ENCODE measurements around the gene FOXC1. TPM values are rescaled to one million over a fixed set of nuclear protein-coding genes. Genes with fewer than 3 reads are reported as not detected.

Gene FOXC1
- total RNA-seq, 1 experiment from 2014 or later = 40.7 TPM

DNA sequence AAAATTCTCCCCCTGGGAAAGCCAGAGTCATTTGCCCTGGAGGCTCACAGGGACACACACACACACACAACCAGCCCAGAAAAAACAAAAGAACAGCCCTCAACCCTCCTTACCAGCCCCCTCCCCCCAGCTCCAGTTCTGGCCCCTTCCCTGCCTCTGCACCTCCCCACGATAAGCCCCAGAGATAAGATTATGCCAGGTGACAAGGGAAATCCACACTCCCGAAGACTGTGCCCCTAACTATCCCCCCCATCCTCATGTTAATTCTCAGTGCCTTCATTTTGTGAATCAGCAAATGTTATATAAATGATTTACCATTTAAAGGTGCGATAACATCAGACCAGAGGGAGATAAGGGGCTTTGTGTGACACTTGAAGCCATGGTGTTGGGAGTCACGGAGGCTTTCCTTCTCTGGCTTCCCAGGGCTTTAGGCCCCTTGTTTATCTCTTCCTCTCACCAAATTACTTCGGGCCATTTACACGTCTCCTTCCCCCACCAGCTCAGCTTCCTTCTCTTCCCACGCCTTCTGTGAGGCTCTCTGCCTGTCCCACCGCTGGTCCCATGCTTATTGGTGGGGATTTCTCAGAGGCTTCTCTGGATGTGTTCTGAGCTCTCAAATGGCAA lies 12.5 kb upstream of the FOXC1 start:
- CTCF ChIA-PET = interaction anchor here (0.6 to 2.1 kb wide), 6 partner anchors 757 to 1153 kb away, joined by 3 to 16 read pairs (median 6); partner anchors contain the start of gene MYLK4
- Histone ChIP-seq H3K79me2 (ENCODE audit: insufficient read depth, low read length) (no peaks in the 10 kb centered on the region), H3K9me3 (ENCODE audit: control insufficient read depth in 1 of 2, insufficient read depth in 1 of 2, low read depth in 1 of 2, low read length in 2 of 2) (no peaks in the 10 kb centered on the region), H2AFZ (ENCODE audit: low read depth, low read length, poor library complexity, severe bottlenecking) (no peak overlapping the region), H3K4me2 (ENCODE audit: low read length) (no peak overlapping the region), H3K4me3 (replicated peaks in 1 of 2; ENCODE audit: low read depth in 1 of 2, low read length in 2 of 2) (no peak overlapping the region), H4K20me1 (ENCODE audit: insufficient read depth) (no peaks in the 10 kb centered on the region), H3K27me3 (ENCODE audit: insufficient read depth, low read length) (no peaks in the 10 kb centered on the region), H3K9me2 (ENCODE audit: insufficient read depth) (no peaks in the 10 kb centered on the region), H3K27ac (ENCODE audit: low read depth, low read length) (no peak overlapping the region), H3K9ac (ENCODE audit: low read length) (no peak overlapping the region), H3K36me3 (ENCODE audit: control insufficient read depth in 1 of 2, insufficient read depth in 2 of 2, low read length in 2 of 2) (no peaks in the 10 kb centered on the region), H3K4me1 (ENCODE audit: control insufficient read depth in 1 of 2, insufficient read depth in 2 of 2, low read length in 2 of 2) (peaks cover 2 to 7% of the 10 kb centered on the region in 2 experiments; a peak in 2 of 4 replicates)
- POLR2A ChIA-PET = no interaction called here
- ATAC-seq = no peak
- intact Hi-C loops (cut with micrococcal nuclease) = loop anchor here (2.0 to 10.0 kb wide), 5 partner anchors 600 to 1458 kb away; no protein-coding TSS in a partner anchor
- RAD21 ChIA-PET (ENCODE audit: low non-redundant PET in 1 of 2, low total read pairs in 2 of 2, uncharacterized antibody in 2 of 2, unreplicated experiment in 2 of 2) = no interaction called here
- BruUV-seq (replicated peaks) = no TSS peak
- DNase-seq (ENCODE audit: low read depth, low spot score) = no peak
- TF ChIP-seq EGR1 (IDR thresholded peaks at IDR 0.05; ENCODE audit: low read depth) (no peak), POLR2AphosphoS5 (IDR thresholded peaks at IDR 0.05; ENCODE audit: low read depth, low read length) (no peak), FOSL1 (IDR thresholded peaks at IDR 0.05; ENCODE audit: low read depth) (no peak), YY1 (IDR thresholded peaks at IDR 0.05; ENCODE audit: extremely low read depth, insufficient replicate concordance, low read depth, low read length) (no peak), ZNF274 (IDR thresholded peaks at IDR 0.05; ENCODE audit: low read depth, low read length) (no peak), SIN3A (IDR thresholded peaks at IDR 0.05; ENCODE audit: low read depth) (no peak)

DNA sequence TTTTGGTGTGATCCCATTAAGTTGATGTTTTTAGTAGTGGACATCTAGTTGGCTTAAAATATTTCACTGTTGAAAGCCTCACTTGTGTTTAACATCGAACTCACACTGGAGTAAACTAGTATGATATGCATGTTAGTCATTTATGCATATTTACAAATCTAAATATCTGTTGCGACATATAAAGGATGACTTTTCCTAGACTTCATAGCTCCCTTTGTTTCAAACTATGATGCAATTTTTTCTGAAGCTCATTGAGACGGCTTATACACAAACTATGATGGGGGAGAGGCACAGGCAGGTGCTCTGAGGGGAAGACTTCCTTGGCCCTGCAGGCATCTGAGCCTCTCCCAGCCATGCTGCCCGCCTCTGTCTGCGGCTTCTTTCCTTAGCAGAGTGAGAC lies 11.8 kb upstream of the FOXC1 start:
- peaks cover 2 to 7% of the 10 kb centered on the region in 2 experiments; a peak in 2 of 4 replicates for H3K4me1 ChIP-seq (ENCODE audit: control insufficient read depth in 1 of 2, insufficient read depth in 2 of 2, low read length in 2 of 2)
- no peak overlapping the region for H3K4me2 ChIP-seq (ENCODE audit: low read length)
- TF ChIP-seq ZFX (IDR thresholded peaks at IDR 0.05) (no peak), SRF (IDR thresholded peaks at IDR 0.05; ENCODE audit: low read depth) (no peak), RAD21 (IDR thresholded peaks at IDR 0.05; ENCODE audit: low read depth) (no peak), CBX3 (IDR thresholded peaks at IDR 0.05; ENCODE audit: low read depth) (no peak), POLR2A (IDR thresholded peaks at IDR 0.05; ENCODE audit: borderline replicate concordance, extremely low read depth, insufficient read depth, insufficient read length) (no peak), EGR1 (IDR thresholded peaks at IDR 0.05; ENCODE audit: low read depth) (no peak), SP1 (IDR thresholded peaks at IDR 0.05; ENCODE audit: low read depth) (no peak), YY1 (IDR thresholded peaks at IDR 0.05; ENCODE audit: extremely low read depth, insufficient replicate concordance, low read depth, low read length) (no peak), EZH2 (IDR thresholded peaks at IDR 0.05) (no peak), TCF7L2 (IDR thresholded peaks at IDR 0.05; ENCODE audit: borderline replicate concordance, extremely low read depth, insufficient read depth, insufficient read length) (no peak), ELF1 (IDR thresholded peaks at IDR 0.05; ENCODE audit: borderline replicate concordance, low read depth) (no peak), JUND (IDR thresholded peaks at IDR 0.05) (no peak), SIN3A (IDR thresholded peaks at IDR 0.05; ENCODE audit: low read depth) (no peak)
- TF ChIP-seq, protein P1, sequence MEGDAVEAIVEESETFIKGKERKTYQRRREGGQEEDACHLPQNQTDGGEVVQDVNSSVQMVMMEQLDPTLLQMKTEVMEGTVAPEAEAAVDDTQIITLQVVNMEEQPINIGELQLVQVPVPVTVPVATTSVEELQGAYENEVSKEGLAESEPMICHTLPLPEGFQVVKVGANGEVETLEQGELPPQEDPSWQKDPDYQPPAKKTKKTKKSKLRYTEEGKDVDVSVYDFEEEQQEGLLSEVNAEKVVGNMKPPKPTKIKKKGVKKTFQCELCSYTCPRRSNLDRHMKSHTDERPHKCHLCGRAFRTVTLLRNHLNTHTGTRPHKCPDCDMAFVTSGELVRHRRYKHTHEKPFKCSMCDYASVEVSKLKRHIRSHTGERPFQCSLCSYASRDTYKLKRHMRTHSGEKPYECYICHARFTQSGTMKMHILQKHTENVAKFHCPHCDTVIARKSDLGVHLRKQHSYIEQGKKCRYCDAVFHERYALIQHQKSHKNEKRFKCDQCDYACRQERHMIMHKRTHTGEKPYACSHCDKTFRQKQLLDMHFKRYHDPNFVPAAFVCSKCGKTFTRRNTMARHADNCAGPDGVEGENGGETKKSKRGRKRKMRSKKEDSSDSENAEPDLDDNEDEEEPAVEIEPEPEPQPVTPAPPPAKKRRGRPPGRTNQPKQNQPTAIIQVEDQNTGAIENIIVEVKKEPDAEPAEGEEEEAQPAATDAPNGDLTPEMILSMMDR (IDR thresholded peaks at IDR 0.05 in 2 of 3, conservative IDR thresholded peaks at IDR 0.05 in 1 of 3; ENCODE audit: borderline replicate concordance in 1 of 3, insufficient read depth in 1 of 3, low read depth in 2 of 3, low read length in 2 of 3) = no peak
- TF ChIP-seq, protein P2, sequence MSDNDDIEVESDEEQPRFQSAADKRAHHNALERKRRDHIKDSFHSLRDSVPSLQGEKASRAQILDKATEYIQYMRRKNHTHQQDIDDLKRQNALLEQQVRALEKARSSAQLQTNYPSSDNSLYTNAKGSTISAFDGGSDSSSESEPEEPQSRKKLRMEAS (IDR thresholded peaks at IDR 0.05) = no peak
- CTCF ChIA-PET = interaction anchor here (1.3 to 1.7 kb wide), 2 partner anchors 756 to 1037 kb away, joined by 5 to 6 read pairs; no protein-coding TSS in a partner anchor
- H3K27me3 ChIP-seq (ENCODE audit: insufficient read depth, low read length) = no peaks in the 10 kb centered on the region
- H4K20me1 ChIP-seq (ENCODE audit: insufficient read depth) = no peaks in the 10 kb centered on the region
- no peaks in the 10 kb centered on the region for H3K9me2 ChIP-seq (ENCODE audit: insufficient read depth)
- H3K27ac ChIP-seq (ENCODE audit: low read depth, low read length) = no peak overlapping the region
- no peaks in the 10 kb centered on the region for H3K36me3 ChIP-seq (ENCODE audit: control insufficient read depth in 1 of 2, insufficient read depth in 2 of 2, low read length in 2 of 2)
- H3K9ac ChIP-seq (ENCODE audit: low read length) = no peak overlapping the region
- no peaks in the 10 kb centered on the region for H3K9me3 ChIP-seq (ENCODE audit: control insufficient read depth in 1 of 2, insufficient read depth in 1 of 2, low read depth in 1 of 2, low read length in 2 of 2)
- no peak for ATAC-seq
- no TSS peak for BruUV-seq (replicated peaks)
- RAD21 ChIA-PET (ENCODE audit: low non-redundant PET in 1 of 2, low total read pairs in 2 of 2, uncharacterized antibody in 2 of 2, unreplicated experiment in 2 of 2) = no interaction called here
- no peak for DNase-seq (ENCODE audit: low read depth, low spot score)
- no peak overlapping the region for H3K4me3 ChIP-seq (replicated peaks in 1 of 2; ENCODE audit: low read depth in 1 of 2, low read length in 2 of 2)
- POLR2A ChIA-PET = no interaction called here
- no peaks in the 10 kb centered on the region for H3K79me2 ChIP-seq (ENCODE audit: insufficient read depth, low read length)
- intact Hi-C loops (cut with micrococcal nuclease) = loop anchor here (2.0 to 10.0 kb wide), 5 partner anchors 599 to 1457 kb away; no protein-coding TSS in a partner anchor
- H2AFZ ChIP-seq (ENCODE audit: low read depth, low read length, poor library complexity, severe bottlenecking) = no peak overlapping the region

Measured in HCT116 (cell line).